ENCODE results near the gene TMEM59. TPM values are rescaled to one million over a fixed set of nuclear protein-coding genes. Genes with fewer than 3 reads are reported as not detected.

The TMEM59 gene
- total RNA-seq, 1 experiment from 2014 or later = 73.5 TPM

GRCh38 chr1:54018635-54019034, 34.4 kb downstream of the TMEM59 start:
- Histone ChIP-seq H3K36me3 (ENCODE audit: insufficient read depth, low read length, poor library complexity, severe bottlenecking) (no peaks in the 10 kb centered on the region), H3K9me3 (ENCODE audit: low read depth, low read length, poor library complexity, severe bottlenecking) (no peaks in the 10 kb centered on the region), H3K27me3 (replicated peaks; ENCODE audit: insufficient read depth, low read depth, low read length, poor library complexity) (no peaks in the 10 kb centered on the region), H3K27ac (ENCODE audit: low read depth, low read length, poor library complexity, severe bottlenecking) (no peak overlapping the region), H3K4me3 (ENCODE audit: low read depth, low read length, poor library complexity, severe bottlenecking) (no peak overlapping the region), H3K4me1 (ENCODE audit: insufficient read depth, low read length, poor library complexity, severe bottlenecking) (no peaks in the 10 kb centered on the region)
- DNase-seq (ENCODE audit: low spot score) = no peak
- intact Hi-C loops (cut with micrococcal nuclease; ENCODE audit: unreplicated experiment) = no loop called here
- POLR2A ChIA-PET (ENCODE audit: low non-redundant PET) = no interaction called here
- BruUV-seq (replicated peaks) = no TSS peak
- no peak for TF ChIP-seq EZH2 (IDR thresholded peaks at IDR 0.05; ENCODE audit: borderline replicate concordance, low read depth, low read length, poor library complexity, severe bottlenecking)
- TF ChIP-seq CTCF (conservative IDR thresholded peaks at IDR 0.05; ENCODE audit: low read depth, low read length) = no peak
- CTCF ChIA-PET = no interaction called here

- BruUV-seq (replicated peaks) = no TSS peak
- Histone ChIP-seq H3K27me3 (replicated peaks; ENCODE audit: insufficient read depth, low read depth, low read length, poor library complexity) (no peaks in the 10 kb centered on the region), H3K9me3 (ENCODE audit: low read depth, low read length, poor library complexity, severe bottlenecking) (no peaks in the 10 kb centered on the region), H3K4me1 (ENCODE audit: insufficient read depth, low read length, poor library complexity, severe bottlenecking) (no peaks in the 10 kb centered on the region), H3K27ac (ENCODE audit: low read depth, low read length, poor library complexity, severe bottlenecking) (no peak within 1 kb of the TSS), H3K4me3 (ENCODE audit: low read depth, low read length, poor library complexity, severe bottlenecking) (no peak within 1 kb of the TSS), H3K36me3 (ENCODE audit: insufficient read depth, low read length, poor library complexity, severe bottlenecking) (no peaks in the 10 kb centered on the region)
- no peak for DNase-seq (ENCODE audit: low spot score)
- intact Hi-C loops (cut with micrococcal nuclease; ENCODE audit: unreplicated experiment) = no loop called here
- ChIA-PET CTCF (no interaction called here), POLR2A (ENCODE audit: low non-redundant PET) (no interaction called here)
- no peak for TF ChIP-seq CTCF (conservative IDR thresholded peaks at IDR 0.05; ENCODE audit: low read depth, low read length)
- TF ChIP-seq EZH2 (IDR thresholded peaks at IDR 0.05; ENCODE audit: borderline replicate concordance, low read depth, low read length, poor library complexity, severe bottlenecking) = no peak
Measured at GRCh38 chr1:54017979-54018378, 35.0 kb downstream of the TMEM59 start, which contains the start of gene LDLRAD1. LDLRAD1 (minus strand) TSS chr1:54018186; CDS start chr1:54018112, 74 bp downstream.

- intact Hi-C loops (cut with micrococcal nuclease; ENCODE audit: unreplicated experiment) = no loop called here
Measured at GRCh38 chr1:54016343-54017282, 36.4 kb downstream of the TMEM59 start.

More at GRCh38 chr1:54016343-54017282, 36.4 kb downstream of the TMEM59 start:
- CTCF ChIA-PET = interaction anchor here (0.6 kb wide), 1 partner anchor 25 kb away, joined by 4 read pairs; no protein-coding TSS in a partner anchor
- H3K27me3 ChIP-seq (replicated peaks; ENCODE audit: insufficient read depth, low read depth, low read length, poor library complexity) = no peaks in the 10 kb centered on the region
- no peaks in the 10 kb centered on the region for H3K9me3 ChIP-seq (ENCODE audit: low read depth, low read length, poor library complexity, severe bottlenecking)
- no peak overlapping the region for H3K27ac ChIP-seq (ENCODE audit: low read depth, low read length, poor library complexity, severe bottlenecking)
- BruUV-seq (replicated peaks) = no TSS peak
- H3K36me3 ChIP-seq (ENCODE audit: insufficient read depth, low read length, poor library complexity, severe bottlenecking) = no peaks in the 10 kb centered on the region
- no peak for TF ChIP-seq CTCF (conservative IDR thresholded peaks at IDR 0.05; ENCODE audit: low read depth, low read length)
- no peak for TF ChIP-seq EZH2 (IDR thresholded peaks at IDR 0.05; ENCODE audit: borderline replicate concordance, low read depth, low read length, poor library complexity, severe bottlenecking)
- POLR2A ChIA-PET (ENCODE audit: low non-redundant PET) = no interaction called here
- DNase-seq (ENCODE audit: low spot score) = no peak
- no peaks in the 10 kb centered on the region for H3K4me1 ChIP-seq (ENCODE audit: insufficient read depth, low read length, poor library complexity, severe bottlenecking)
- no peak overlapping the region for H3K4me3 ChIP-seq (ENCODE audit: low read depth, low read length, poor library complexity, severe bottlenecking)

All from A673 (cell line).